GM12878 (cell line): Measurements from ENCODE around the gene MOAP1. TPM values are rescaled to one million over a fixed set of nuclear protein-coding genes. Genes with fewer than 3 reads are reported as not detected.
"Not testable (repeated sequence)": the region's sequence is repeated elsewhere in the genome, so short reads cannot be mapped to it uniquely, and the experiment has no call there.

Experiments
- ATAC-seq: fragments of 200-7000 bp; cut with Tn5 transposase; 3 replicates; pipeline ENCODE4 v1.9.1; 2020; ENCODE audit warnings: mild to moderate bottlenecking, moderate library complexity
- BruUV-seq: library from RNA; stranded (reverse); fragments of 400-500 nt; replicated peaks from 2 replicates; lab custom pipeline; 2021; lab: Mats Ljungman, UMichigan
- CTCF ChIA-PET: fragments of 300-600 bp; sonication (Branson Sonifier 250); formaldehyde crosslinking; extraction: SDS; loops from one replicate; lab custom pipeline; 2021; ENCODE audit warnings: inconsistent platforms; lab: Yijun Ruan, JAX
- POLR2A ChIA-PET: fragments of 350-600 bp; formaldehyde crosslinking; extraction: SDS; loops from one replicate; lab custom pipeline; 2021; ENCODE audit warnings: inconsistent platforms; lab: Charles Lee
- RAD21 ChIA-PET: fragments of 300-600 bp; sonication (Branson Sonifier 250); formaldehyde crosslinking; loops from one replicate; lab custom pipeline; 2023; ENCODE audit warnings: antibody characterized with exemption; ENCODE audit not compliant: unreplicated experiment; lab: Charles Lee
- SMC1A ChIA-PET: fragments of 300-600 bp; sonication (Branson Sonifier 250); formaldehyde crosslinking; loops from one replicate; lab custom pipeline; 2023; ENCODE audit not compliant: unreplicated experiment, uncharacterized antibody; lab: Charles Lee
- DNase-seq: peaks from one replicate; pipeline ENCODE4 v3.0.0-alpha.2; 2011; ENCODE audit warnings: low read depth, low spot score
- FAIRE-seq: peaks from 3 replicates; lab custom pipeline; 2011; peaks lifted over from hg19 to GRCh38; lab: Jason Lieb, UNC
- H2AFZ ChIP-seq: 2 replicates; pipeline ENCODE4 v1.6.0; 2011; ENCODE audit warnings: low read depth, low read length, control low read depth; ENCODE audit not compliant: control insufficient read depth
- H3K27ac ChIP-seq: 2 replicates; pipeline ENCODE4 v1.5.1; 2011; ENCODE audit warnings: control low read depth; ENCODE audit not compliant: control insufficient read depth, insufficient read depth
- H3K27me3 ChIP-seq, 2 experiments: replicated peaks in 1 of 2; 2 replicates each; pipeline versions ENCODE4 v1.6.0 to v1.6.1; 2011; ENCODE audit warnings: low read length in 1 of 2; ENCODE audit not compliant: control insufficient read depth in 2 of 2, insufficient read depth in 2 of 2
- H3K36me3 ChIP-seq, 2 experiments: 2 replicates each; pipeline ENCODE4 v1.5.1; 2011; ENCODE audit warnings: low read length in 1 of 2; ENCODE audit not compliant: control insufficient read depth in 2 of 2, insufficient read depth in 2 of 2
- H3K4me1 ChIP-seq: 2 replicates; pipeline ENCODE4 v1.6.1; 2011; ENCODE audit warnings: mild to moderate bottlenecking, low read length, moderate library complexity, mixed read lengths; ENCODE audit not compliant: control insufficient read depth, insufficient read depth
- H3K4me2 ChIP-seq: 2 replicates; pipeline ENCODE4 v1.6.0; 2011; ENCODE audit warnings: control low read depth; ENCODE audit not compliant: control insufficient read depth, insufficient read depth
- H3K4me3 ChIP-seq: fragments of 200-600 bp; sonication (generic); 2 replicates; pipeline ENCODE4 v1.5.1; 2016
- H3K79me2 ChIP-seq: 2 replicates; pipeline ENCODE4 v1.6.0; 2011; ENCODE audit warnings: low read length; ENCODE audit not compliant: control insufficient read depth, insufficient read depth
- H3K9ac ChIP-seq: 2 replicates; pipeline ENCODE4 v1.8.0; 2011; ENCODE audit warnings: low read length, control low read depth, mixed read lengths; ENCODE audit not compliant: control insufficient read depth, insufficient read depth
- H3K9me3 ChIP-seq: replicated peaks from 3 replicates; pipeline ENCODE4 v1.5.1; 2011; ENCODE audit warnings: mild to moderate bottlenecking, low read length; ENCODE audit not compliant: control insufficient read depth, insufficient read depth
- H4K20me1 ChIP-seq: 2 replicates; pipeline ENCODE4 v1.6.0; 2011; ENCODE audit not compliant: control insufficient read depth, insufficient read depth
- ATF7 ChIP-seq: fragments of 450-650 bp; IDR thresholded peaks from 2 replicates; pipeline ENCODE4 v1.6.1; 2016; ENCODE audit warnings: low read depth, mild to moderate bottlenecking
- BACH1 ChIP-seq: fragments of 450-650 bp; IDR thresholded peaks from 2 replicates; pipeline ENCODE4 v1.6.1; 2017; ENCODE audit warnings: mild to moderate bottlenecking, borderline replicate concordance
- CEBPZ ChIP-seq: fragments of 150-350 bp; IDR thresholded peaks from 2 replicates; pipeline ENCODE4 v1.6.1; 2016; ENCODE audit warnings: low read depth, low read length
- FOXM1 ChIP-seq: IDR thresholded peaks from 2 replicates; pipeline ENCODE4 v1.6.1; 2012; ENCODE audit warnings: low read depth, mild to moderate bottlenecking, inconsistent platforms, low read length, moderate library complexity
- WGBS: methylation state at CpG from one replicate; pipeline ENCODE4 v1.1.6; 2016; ENCODE audit warnings: low lambda C conversion rate; ENCODE audit not compliant: insufficient replicate concordance, insufficient coverage; ENCODE audit errors: missing lambda C conversion rate; 5-methylcytosine and 5-hydroxymethylcytosine counted together
- in situ Hi-C: fragments of 300-500 bp; cut with MboI; formaldehyde crosslinking; loops from 9 replicates; pipeline ENCODE4 v1.14.3; 2018; ENCODE audit warnings: mixed read lengths
- intact Hi-C: fragments of 100-400 bp; cut with micrococcal nuclease; formaldehyde crosslinking; loops from one replicate; pipeline ENCODE4 v1.14.2; 2022; ENCODE audit not compliant: unreplicated experiment
- polyA plus RNA-seq, 11 experiments: library from polyadenylated mRNA; depleted of rRNA in 4 of 11; unstranded in 6 of 11; stranded (reverse) in 5 of 11; fragments of >200 nt; fragmentation: Nextera tagmentation in 4 of 11; fragmentation: Illumina TruSeq in 1 of 11; extraction: Ambion mirVana in 4 of 11; extraction: Trizol in 1 of 11; gene quantifications; 1 replicate in 1 of 11; 2 replicates in 10 of 11; pipeline versions ENCODE4 v1.2.1 to v1.2.3, GENCODE V29; 2011 to 2016; ENCODE audit warnings: inconsistent platforms in 2 of 11, missing spikeins in 2 of 11, low read depth in 1 of 11
- total RNA-seq, 4 experiments: library from RNA; depleted of rRNA in 3 of 4; stranded (reverse); fragments of >200 nt in 3 of 4; fragmentation: Illumina TruSeq in 1 of 4; extraction: Trizol in 1 of 4; gene quantifications; 2 replicates each; pipeline versions ENCODE4 v1.2.1 to v1.2.3, GENCODE V29; 2013 to 2021
- TF ChIP-seq, protein P1 (sequence below): fragments of 450-650 bp; IDR thresholded peaks from 2 replicates; pipeline ENCODE4 v1.6.1; 2016; ENCODE audit warnings: mild to moderate bottlenecking, moderate library complexity, borderline replicate concordance

MOAP1 gene
- total and polyA plus RNA-seq, 10 of the 15 experiments (the other 5 are each of a cell fraction or from before 2014, with no cell fraction given), result 3.1 to 51.9 (median 11.4) TPM

- no peak for TF ChIP-seq CEBPZ
- TF ChIP-seq FOXM1, result no peak
- TF ChIP-seq, protein P1, sequence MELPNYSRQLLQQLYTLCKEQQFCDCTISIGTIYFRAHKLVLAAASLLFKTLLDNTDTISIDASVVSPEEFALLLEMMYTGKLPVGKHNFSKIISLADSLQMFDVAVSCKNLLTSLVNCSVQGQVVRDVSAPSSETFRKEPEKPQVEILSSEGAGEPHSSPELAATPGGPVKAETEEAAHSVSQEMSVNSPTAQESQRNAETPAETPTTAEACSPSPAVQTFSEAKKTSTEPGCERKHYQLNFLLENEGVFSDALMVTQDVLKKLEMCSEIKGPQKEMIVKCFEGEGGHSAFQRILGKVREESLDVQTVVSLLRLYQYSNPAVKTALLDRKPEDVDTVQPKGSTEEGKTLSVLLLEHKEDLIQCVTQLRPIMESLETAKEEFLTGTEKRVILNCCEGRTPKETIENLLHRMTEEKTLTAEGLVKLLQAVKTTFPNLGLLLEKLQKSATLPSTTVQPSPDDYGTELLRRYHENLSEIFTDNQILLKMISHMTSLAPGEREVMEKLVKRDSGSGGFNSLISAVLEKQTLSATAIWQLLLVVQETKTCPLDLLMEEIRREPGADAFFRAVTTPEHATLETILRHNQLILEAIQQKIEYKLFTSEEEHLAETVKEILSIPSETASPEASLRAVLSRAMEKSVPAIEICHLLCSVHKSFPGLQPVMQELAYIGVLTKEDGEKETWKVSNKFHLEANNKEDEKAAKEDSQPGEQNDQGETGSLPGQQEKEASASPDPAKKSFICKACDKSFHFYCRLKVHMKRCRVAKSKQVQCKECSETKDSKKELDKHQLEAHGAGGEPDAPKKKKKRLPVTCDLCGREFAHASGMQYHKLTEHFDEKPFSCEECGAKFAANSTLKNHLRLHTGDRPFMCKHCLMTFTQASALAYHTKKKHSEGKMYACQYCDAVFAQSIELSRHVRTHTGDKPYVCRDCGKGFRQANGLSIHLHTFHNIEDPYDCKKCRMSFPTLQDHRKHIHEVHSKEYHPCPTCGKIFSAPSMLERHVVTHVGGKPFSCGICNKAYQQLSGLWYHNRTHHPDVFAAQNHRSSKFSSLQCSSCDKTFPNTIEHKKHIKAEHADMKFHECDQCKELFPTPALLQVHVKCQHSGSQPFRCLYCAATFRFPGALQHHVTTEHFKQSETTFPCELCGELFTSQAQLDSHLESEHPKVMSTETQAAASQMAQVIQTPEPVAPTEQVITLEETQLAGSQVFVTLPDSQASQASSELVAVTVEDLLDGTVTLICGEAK, result no peak
- TF ChIP-seq ATF7, result peak; percentile 50
- peak; percentile 50; the same call in 1 of the 2 replicates for TF ChIP-seq BACH1
Measured at GRCh38 chr14:93184391-93185348, at the start of gene MOAP1, which contains the start of gene LYSET (continued).

DNA sequence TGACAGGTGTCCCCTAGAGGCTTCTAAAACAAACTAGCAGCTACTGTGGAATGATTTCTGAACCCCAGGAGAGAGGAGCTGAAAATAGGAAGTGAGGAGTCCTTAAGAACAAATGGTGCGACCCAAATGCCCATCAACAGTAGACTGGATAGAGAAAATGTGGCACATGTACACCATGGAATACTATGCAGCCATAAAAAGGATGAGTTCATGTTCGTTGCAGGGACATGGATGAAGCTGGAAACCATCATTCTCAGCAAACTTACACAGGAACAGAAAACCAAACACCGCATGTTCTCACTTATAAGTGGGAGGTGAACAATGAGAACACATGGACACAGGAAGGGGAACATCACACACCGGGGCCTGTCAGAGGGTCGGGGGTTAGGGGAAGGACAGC, 48.4 kb upstream of the MOAP1 start:
- ChIA-PET RAD21 (interaction anchor here (1.0 to 1.4 kb wide), 2 partner anchors 9 to 315 kb away, joined by 3 to 5 read pairs; no protein-coding TSS in a partner anchor), SMC1A (interaction anchor here (0.6 to 5.5 kb wide), 9 partner anchors 91 to 386 kb away, joined by 3 to 25 read pairs (median 3); no protein-coding TSS in a partner anchor), CTCF (interaction anchor here (0.7 to 3.9 kb wide), 11 partner anchors 14 to 386 kb away, joined by 3 to 17 read pairs (median 3); partner anchors contain the start of genes GON7 and UBR7)
- ATAC-seq, DNase-seq, H3K4me3 ChIP-seq, H3K36me3 ChIP-seq, H3K4me2 ChIP-seq, BruUV-seq, H3K27ac ChIP-seq, H3K9ac ChIP-seq, H3K79me2 ChIP-seq, H4K20me1 ChIP-seq, H3K4me1 ChIP-seq, FAIRE-seq, H3K9me3 ChIP-seq, POLR2A ChIA-PET, H3K27me3 ChIP-seq, H2AFZ ChIP-seq, intact Hi-C loops: not testable (repeated sequence)
- in situ Hi-C loops, result loop anchor here (25.0 kb wide), 1 partner anchor 304 kb away; no protein-coding TSS in a partner anchor
- 74% methylated on average over 5 of the region's 5 CpGs for WGBS
